A673 (cell line): ENCODE measurements around the gene FAM168A. TPM values are rescaled to one million over a fixed set of nuclear protein-coding genes. Genes with fewer than 3 reads are reported as not detected.
"Not testable (repeated sequence)": the region's sequence is repeated elsewhere in the genome, so short reads cannot be mapped to it uniquely, and the experiment has no call there.

Experiments
- BruUV-seq: library from RNA; stranded (reverse); fragments of 400-500 nt; replicated peaks from 2 replicates; lab custom pipeline; 2021; lab: Mats Ljungman, UMichigan
- CTCF ChIA-PET: fragments of 300-600 bp; sonication (Branson Sonifier 250); formaldehyde crosslinking; loops from one replicate; lab custom pipeline; 2022; ENCODE audit warnings: antibody characterized with exemption; lab: Charles Lee
- POLR2A ChIA-PET: fragments of 300-600 bp; sonication (Branson Sonifier 250); formaldehyde crosslinking; loops from one replicate; lab custom pipeline; 2022; ENCODE audit warnings: antibody characterized with exemption; ENCODE audit not compliant: low non-redundant PET; lab: Charles Lee
- DNase-seq: peaks from one replicate; pipeline ENCODE4 v3.0.0-alpha.2; 2015; ENCODE audit warnings: low spot score
- H3K27ac ChIP-seq: fragments of 200-600 bp; sonication (generic); 2 replicates; pipeline ENCODE4 v1.5.1; 2016; ENCODE audit warnings: mixed run types, low read depth, mild to moderate bottlenecking, mixed read lengths, antibody characterized with exemption, low read length; ENCODE audit not compliant: poor library complexity, severe bottlenecking
- H3K27me3 ChIP-seq: fragments of 200-600 bp; sonication (generic); replicated peaks from 2 replicates; pipeline ENCODE4 v1.6.1; 2017; ENCODE audit warnings: mixed run types, low read depth, mild to moderate bottlenecking, mixed read lengths, antibody characterized with exemption, low read length; ENCODE audit not compliant: insufficient read depth, poor library complexity
- H3K36me3 ChIP-seq: fragments of 200-600 bp; sonication (generic); 2 replicates; pipeline ENCODE4 v1.6.1; 2016; ENCODE audit warnings: mixed run types, mild to moderate bottlenecking, mixed read lengths, antibody characterized with exemption, low read length; ENCODE audit not compliant: insufficient read depth, poor library complexity, severe bottlenecking
- H3K4me1 ChIP-seq: fragments of 200-600 bp; sonication (generic); 2 replicates; pipeline ENCODE4 v1.6.1; 2017; ENCODE audit warnings: mixed run types, mild to moderate bottlenecking, mixed read lengths, antibody characterized with exemption, low read length; ENCODE audit not compliant: insufficient read depth, poor library complexity, severe bottlenecking
- H3K4me3 ChIP-seq: fragments of 200-600 bp; sonication (generic); 2 replicates; pipeline ENCODE4 v1.5.1; 2016; ENCODE audit warnings: low read depth, mixed run types, mild to moderate bottlenecking, mixed read lengths, low read length; ENCODE audit not compliant: poor library complexity, severe bottlenecking
- H3K9me3 ChIP-seq: fragments of 200-600 bp; sonication (generic); 2 replicates; pipeline ENCODE4 v1.6.1; 2016; ENCODE audit warnings: mixed run types, low read depth, mild to moderate bottlenecking, mixed read lengths, antibody characterized with exemption, low read length; ENCODE audit not compliant: poor library complexity, severe bottlenecking
- CTCF ChIP-seq: fragments of 300-800, 200-600 bp; sonication (generic); conservative IDR thresholded peaks from 2 replicates; pipeline ENCODE4 v1.5.1; 2017; ENCODE audit warnings: low read depth, mild to moderate bottlenecking, antibody characterized with exemption, low read length, moderate library complexity, mixed read lengths
- EZH2 ChIP-seq: fragments of 200-600 bp; sonication (generic); IDR thresholded peaks from 2 replicates; pipeline ENCODE4 v1.6.1; 2017; ENCODE audit warnings: borderline replicate concordance, low read depth, mild to moderate bottlenecking, mixed read lengths, antibody characterized with exemption, low read length; ENCODE audit not compliant: poor library complexity, severe bottlenecking
- intact Hi-C: fragments of 100-400 bp; cut with micrococcal nuclease; formaldehyde crosslinking; loops from one replicate; pipeline ENCODE4 v1.10.0; 2022; ENCODE audit not compliant: unreplicated experiment
- total RNA-seq: library from RNA; stranded (reverse); gene quantifications from 2 replicates; pipeline ENCODE4 v1.2.3, GENCODE V29; 2021

The FAM168A gene
- total RNA-seq, 1 experiment from 2014 or later: 46.1 TPM

- POLR2A ChIA-PET: no interaction called here
- intact Hi-C loops: no loop called here
Measured at GRCh38 chr11:73582653-73583052, 15.3 kb downstream of the FAM168A start.

GRCh38 chr11:73580749-73581148 is 17.2 kb downstream of the FAM168A start:
- peaks cover 29% of the 10 kb centered on the region for H3K4me1 ChIP-seq
- H3K9me3 ChIP-seq, intact Hi-C loops, H3K36me3 ChIP-seq, H3K27me3 ChIP-seq, CTCF ChIA-PET, H3K4me3 ChIP-seq, BruUV-seq, DNase-seq, POLR2A ChIA-PET, H3K27ac ChIP-seq: not testable (repeated sequence)

More at GRCh38 chr11:73582653-73583052, 15.3 kb downstream of the FAM168A start:
- Histone ChIP-seq H3K27ac (no peak overlapping the region), H3K27me3 (no peaks in the 10 kb centered on the region), H3K4me1 (peaks cover 15% of the 10 kb centered on the region), H3K9me3 (no peaks in the 10 kb centered on the region), H3K4me3 (no peak overlapping the region), H3K36me3 (no peaks in the 10 kb centered on the region)
- TF ChIP-seq EZH2 (no peak), CTCF (no peak)
- CTCF ChIA-PET: no interaction called here
- no TSS peak for BruUV-seq
- DNase-seq: no peak

- intact Hi-C loops: no loop called here
- H3K27me3 ChIP-seq: no peaks in the 10 kb centered on the region
- CTCF ChIA-PET: no interaction called here
- H3K9me3 ChIP-seq: no peaks in the 10 kb centered on the region
- no peak for DNase-seq
- POLR2A ChIA-PET: no interaction called here
- BruUV-seq: no TSS peak
- no peak overlapping the region for H3K27ac ChIP-seq
- peaks cover 29% of the 10 kb centered on the region for H3K4me1 ChIP-seq
- no peak for TF ChIP-seq CTCF
- TF ChIP-seq EZH2: no peak
- no peak overlapping the region for H3K4me3 ChIP-seq
- no peaks in the 10 kb centered on the region for H3K36me3 ChIP-seq
Measured at GRCh38 chr11:73579641-73580434, 18.1 kb downstream of the FAM168A start.
